DMS153 treated with DMSO at 0.1 percent for 48 hours (cell line): Measurements from ENCODE around the gene SLC35B1.
A peak's percentile ranks its signal among the peaks of the same experiment; 100 is the strongest.

ENCODE experiments used
- DNase-seq: peaks from one replicate; lab custom pipeline; 2025; ENCODE audit not compliant: unreplicated experiment; lab: John Stamatoyannopoulos, UW

SLC35B1 gene

DNA sequence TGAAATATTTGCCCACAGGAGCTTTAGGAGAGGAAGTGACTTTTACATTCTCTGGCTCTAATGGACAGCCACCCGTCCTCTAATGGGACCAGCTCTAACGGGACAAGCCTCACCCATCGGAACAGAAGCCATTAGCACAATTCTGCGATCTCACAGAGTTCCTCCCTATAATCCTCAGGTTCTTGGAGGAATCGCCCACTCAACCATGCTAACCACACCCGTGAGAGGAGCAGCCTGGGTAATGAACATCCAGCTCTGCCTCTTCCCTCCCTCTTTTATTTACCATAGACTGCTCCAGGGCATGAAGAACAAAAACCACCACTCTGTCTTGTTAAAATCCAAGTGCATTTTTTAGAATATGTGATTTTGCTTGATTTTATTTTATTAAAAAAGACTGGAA lies 6.8 kb downstream of the SLC35B1 start:
- DNase-seq: no peak

DNA sequence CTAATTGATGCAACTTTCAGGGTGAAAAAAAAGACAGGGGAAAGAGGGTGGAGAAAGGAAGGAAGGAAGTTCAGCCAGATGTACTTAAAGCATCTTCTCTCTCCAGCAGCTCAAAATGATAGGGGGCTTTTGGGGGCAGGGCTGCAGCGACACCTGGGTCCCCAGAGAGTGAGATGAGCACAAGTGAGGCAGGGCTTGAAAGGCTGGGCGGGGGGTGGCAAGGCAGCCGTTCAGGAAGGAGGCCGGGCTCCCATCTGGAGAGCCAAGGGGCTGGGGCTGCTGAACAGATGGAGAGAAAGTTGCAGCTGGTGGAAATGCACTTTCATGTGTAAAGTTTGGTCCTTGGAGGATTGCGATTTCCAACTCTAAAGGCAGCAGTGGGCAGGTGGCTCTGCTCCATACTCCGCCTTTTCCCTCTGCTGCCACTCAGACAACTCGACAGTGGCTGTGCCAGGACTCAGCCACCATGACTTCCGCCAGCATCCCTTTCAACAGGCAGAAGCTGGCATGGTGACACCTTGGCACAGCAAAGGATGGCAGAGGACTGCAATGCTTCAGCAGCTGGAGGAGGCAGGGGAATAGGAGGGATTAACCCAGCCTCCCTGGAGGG lies 7.7 kb downstream of the SLC35B1 start:
- DNase-seq: no peak

DNA sequence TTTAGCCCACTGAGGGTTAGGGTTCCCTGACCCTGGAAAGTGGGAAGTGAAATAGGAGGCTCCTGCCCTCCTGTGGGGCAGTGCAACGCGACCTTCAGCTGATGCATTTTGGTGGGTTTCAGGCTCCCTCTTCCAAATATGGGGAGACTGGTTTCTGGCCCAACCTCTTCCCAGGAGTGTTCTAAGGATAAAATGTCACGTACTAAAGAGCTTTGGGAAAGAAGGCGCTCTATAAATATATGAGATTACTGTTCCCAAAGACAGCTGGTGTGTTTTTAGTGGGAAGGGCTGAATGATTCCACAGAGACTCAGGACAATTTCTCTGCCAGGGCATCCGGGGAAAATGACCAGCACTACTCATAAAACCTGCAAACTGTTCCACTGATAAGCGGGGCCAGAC lies 9.8 kb downstream of the SLC35B1 start:
- no peak for DNase-seq

DNA sequence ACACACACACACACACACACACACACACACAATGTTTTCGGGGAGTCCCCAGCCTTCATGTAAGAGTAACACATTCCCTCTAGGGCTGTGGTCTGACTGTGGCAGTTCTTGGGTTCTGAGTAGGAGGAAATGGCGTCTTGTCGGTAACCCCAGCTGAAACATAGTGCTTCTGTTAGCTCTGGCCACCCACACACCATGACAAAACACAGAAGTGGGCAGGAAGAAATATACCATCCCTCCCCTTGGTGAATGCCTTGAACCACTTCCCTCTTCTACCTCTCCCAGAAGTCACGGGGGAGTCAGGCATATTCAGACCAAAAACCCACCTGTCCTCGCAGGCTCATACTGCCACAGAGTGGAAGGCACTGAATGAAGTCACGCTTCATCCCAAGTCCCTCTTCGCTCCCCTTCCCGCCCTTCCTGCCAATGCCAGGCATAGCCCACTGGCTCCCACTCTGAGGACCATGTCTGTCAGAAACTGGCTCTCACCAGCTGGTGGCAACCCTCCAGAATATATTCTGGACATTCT lies 11.5 kb downstream of the SLC35B1 start:
- DNase-seq: no peak

DNA sequence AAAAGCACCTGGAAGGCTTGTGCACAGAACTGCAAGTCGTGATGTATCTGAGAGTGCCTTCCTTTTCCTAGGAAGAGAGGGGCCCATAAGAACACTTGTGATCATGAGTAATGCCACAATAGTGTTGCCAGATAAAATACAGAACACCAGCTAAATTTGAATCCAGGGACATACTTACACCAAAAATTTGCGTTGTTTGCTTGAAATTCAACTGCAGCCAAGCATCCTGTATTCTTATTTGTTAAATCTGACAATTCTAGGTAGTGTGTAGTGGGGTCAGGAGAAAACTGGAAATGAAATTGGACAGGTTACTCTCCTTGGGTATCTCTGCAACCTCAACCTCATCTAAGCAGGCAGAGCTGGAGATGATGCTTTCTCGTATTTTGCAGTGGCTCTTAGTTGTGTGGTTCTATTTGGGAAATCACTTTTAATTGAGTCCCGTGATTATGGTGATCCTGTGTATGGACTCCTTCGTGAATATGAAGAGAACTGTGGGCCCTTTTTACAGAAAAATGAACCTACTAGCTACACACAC lies 12.0 kb downstream of the SLC35B1 start:
- no peak for DNase-seq

DNA sequence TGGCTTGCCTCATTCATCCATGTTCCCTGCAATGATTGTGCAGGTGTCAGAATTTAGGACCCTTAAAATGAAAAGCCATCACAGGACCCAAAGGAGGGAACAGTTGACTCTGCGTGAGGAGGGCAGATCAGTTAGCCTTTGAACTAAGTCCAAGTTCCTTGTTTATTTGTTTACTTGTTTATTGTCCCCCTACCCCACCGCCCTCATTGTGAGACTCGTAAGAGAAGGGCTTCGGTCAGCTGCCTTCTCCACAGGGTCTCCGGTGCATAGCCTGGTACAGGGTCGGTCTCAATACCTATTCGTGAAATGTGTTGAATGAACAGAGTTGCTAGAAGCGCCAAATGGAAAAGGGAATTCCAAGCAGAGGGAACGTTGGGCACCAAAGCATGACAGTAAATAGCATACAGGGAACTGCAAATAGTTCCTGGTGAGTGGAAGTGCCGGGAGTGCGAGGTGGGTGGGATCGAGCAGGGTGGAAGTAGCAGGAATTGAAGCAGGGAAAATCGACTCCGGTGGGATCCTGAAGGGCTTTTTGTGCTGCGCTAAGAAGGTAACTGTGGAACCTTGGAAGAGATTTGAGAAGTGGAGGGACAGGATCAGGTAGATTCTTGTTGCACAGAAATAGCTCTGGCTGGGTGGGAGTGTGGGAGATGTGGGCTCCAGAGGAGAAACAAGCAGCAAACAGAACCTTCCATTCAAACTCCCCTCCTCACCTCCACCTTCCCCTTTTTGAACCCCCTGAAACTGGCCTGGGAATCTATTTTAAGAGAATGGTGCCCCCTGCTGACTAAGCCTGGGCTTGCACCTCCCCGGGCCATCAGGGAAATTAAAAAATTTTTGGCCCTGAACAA lies 12.7 kb downstream of the SLC35B1 start:
- DNase-seq: peak; percentile 50

DNA sequence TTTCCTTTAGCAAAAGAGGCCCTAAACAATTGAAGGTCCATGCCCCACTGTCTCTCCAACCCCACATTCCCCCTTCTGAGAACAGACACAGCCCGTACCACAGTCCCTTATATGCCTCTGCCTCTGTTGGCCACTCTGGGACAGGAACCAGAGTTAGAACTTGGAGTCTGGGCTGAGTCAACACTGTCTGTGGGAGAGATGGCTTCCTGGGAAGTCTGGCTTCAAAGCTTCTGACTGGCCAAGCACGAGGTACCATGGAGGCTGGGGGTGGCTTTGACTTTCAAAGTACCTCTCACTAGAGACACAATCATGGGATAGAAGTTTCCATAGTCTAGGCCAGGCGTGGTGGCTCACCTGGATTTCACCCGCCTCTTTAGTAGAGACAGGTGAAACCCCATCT lies 15.0 kb downstream of the SLC35B1 start:
- no peak for DNase-seq

DNA sequence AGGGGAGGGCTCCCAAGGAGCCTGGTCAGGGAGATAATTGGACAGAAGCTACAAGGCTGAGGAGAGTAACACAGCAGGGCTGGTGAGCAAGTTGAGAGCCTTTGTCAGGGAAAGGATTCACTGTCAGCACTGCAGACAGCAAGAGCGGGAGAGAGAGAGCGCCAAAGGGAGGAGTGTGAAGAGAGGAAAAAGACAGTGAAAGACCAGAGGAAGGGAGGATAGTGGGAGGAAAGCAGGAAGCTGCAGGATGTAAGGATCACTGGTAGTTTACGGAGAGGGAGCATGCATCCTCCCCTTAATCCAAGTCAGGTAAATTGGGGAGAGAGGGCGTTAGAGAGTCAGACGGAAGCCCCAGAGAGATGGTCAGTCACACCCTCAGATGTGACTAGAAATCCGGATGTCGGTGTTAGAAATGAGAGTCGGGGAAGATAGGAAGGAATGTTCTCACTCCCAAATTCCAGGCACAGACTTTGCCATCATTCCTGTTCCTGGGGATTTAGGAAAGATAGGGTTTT lies 16.0 kb downstream of the SLC35B1 start:
- DNase-seq: no peak

DNA sequence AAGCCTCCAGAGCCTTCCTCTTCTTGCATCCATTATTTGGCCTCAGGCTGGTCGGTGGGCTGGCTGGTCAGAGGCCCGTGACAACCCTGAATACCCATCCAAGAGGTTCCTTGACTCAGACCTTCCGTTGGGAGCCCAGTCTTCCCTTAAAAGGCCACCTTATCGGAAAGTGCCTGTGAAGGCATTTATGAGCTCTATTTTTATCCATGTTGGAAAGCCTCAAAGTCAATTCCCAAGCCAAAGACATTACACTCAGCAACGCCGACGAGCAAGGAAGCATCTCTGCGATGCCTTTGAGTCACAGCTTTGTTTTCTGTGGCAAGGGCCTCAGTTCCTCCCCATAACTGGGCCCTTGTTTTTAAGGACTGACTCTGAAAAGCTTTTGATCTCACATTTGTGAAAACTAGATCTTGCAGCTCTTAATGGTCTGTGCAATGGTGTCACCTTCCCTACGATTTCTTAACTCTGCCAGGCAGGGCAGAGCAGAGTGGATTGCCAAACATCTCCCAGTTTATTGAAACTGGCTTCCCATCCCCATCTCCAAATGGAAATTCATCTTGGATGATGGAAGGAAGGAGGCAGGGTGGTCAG lies 16.6 kb downstream of the SLC35B1 start:
- no peak for DNase-seq

DNA sequence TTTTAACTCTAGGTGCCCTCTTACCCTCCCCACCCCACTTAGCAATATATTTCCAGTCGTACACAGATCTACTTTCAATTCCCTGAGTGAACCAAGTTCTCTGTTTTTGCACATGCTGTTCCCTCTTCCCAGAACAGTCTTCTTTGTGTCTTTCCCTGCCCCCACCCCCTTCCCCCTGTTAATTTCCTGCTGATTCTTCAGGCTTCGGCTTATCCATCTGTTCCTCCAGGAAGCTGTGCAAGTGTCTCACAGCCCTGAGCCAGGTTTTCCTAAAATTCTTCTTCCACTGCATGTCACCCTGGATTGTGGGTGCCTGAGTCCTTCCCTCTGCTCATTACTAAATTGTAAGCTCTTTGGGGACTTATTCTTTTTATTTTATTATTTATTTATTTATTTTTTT lies 17.5 kb downstream of the SLC35B1 start:
- no peak for DNase-seq

DNA sequence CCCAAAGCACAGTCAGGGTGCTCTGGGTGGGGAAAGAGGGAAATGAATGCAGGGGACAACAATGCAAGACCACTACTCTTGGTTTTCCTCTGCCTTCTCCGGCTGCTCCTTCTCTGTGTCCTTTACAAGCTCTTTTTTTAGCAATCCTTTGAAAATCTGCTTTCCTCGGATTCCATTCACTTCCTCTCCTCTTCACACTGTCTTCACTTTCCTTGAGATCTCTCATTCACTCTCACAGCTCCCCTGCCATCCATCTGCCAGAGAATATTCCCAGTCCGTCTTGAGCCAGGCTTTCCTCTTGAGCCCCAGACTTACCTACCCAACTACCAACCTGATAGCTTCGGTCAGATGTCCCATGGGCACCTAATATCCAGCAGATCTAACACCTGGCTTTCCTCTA lies 18.9 kb downstream of the SLC35B1 start:
- DNase-seq: no peak

DNA sequence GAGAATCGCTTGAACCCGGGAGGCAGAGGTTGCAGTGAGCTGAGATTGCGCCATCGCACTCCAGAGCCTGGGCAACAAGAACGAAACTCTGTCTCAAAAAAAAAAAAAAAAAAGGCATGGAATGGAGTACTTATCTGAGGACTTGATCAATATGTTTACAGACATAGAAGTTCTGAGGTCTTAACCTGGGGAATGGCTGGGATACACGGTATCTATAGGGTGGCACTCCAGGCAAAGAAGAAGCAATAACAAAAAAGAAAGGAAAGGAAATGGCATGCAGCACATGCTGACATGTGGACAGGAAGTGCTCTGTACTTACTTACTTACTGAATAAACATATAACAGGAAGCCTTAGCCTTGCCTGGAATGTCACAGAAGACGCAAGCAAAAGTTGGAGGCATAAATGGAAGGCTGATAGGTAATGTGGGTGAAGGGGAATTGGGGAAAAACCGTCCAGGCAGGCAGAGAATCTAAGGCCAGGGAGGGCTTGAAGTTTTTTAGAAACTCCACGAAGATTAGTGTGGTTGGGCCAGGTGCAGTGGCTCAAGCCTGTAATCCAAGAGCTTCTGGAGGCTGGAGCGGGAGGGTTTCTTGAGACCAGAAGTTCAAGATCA lies 19.8 kb downstream of the SLC35B1 start:
- DNase-seq: no peak

DNA sequence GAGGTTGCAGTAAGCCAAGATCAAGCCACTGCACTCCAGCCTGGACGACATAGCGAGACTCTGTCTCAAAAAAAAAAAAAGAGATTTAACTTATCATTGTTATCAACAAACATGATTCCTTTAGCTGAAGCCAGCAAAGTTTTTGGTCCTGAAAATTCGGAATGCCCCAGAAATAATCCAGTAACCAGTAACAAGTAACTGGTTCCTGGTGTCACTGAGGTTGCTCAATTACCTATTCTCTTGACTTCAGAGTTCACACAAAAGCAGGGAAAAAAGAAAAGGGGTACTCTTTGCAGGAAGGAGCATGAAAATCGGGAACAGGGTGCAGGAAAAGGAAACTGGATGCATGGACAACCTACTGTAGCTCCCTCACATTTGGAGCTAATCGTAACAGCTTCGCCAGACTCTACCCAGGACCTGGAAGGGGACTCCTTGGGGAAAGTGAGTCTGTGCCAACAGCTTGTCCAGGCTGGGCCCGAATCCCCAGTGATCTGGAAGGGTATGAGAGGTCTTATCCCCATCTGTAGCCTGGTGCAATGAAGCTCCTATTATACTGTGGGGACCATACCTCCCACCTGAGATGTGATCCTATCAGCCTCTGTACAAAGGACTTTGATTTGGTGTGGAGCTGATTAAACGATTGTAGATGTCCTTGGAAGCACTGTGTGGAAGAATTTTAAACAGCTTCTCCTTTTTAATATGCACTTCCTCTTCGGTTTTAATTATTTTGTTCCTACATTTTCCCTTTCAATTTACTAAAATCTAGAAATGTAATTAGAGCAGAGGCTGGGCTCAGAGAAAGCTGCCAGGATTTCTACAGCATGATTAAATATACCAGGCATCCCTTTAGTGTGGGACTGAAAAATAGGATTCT lies 26.4 kb downstream of the SLC35B1 start:
- DNase-seq: no peak

DNA sequence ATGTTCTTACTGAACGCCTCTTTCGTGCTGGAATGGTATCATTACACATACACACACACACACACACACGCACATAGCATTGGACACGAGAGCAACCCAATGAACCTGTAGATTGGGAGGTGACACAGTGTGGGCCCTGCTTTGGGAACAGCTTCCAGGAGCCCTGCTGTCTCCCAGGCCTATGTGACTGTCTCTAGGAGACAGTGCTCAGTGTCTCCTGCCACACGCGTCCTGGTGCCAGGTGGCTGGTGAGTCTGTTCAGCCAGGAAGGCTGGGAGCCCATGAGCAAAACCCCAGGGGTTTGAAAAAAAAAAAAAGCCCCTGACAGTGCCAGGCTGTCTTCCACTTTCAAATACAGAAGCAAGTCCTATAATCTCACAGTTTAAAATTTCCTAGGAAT lies 27.4 kb downstream of the SLC35B1 start:
- DNase-seq: no peak

DNA sequence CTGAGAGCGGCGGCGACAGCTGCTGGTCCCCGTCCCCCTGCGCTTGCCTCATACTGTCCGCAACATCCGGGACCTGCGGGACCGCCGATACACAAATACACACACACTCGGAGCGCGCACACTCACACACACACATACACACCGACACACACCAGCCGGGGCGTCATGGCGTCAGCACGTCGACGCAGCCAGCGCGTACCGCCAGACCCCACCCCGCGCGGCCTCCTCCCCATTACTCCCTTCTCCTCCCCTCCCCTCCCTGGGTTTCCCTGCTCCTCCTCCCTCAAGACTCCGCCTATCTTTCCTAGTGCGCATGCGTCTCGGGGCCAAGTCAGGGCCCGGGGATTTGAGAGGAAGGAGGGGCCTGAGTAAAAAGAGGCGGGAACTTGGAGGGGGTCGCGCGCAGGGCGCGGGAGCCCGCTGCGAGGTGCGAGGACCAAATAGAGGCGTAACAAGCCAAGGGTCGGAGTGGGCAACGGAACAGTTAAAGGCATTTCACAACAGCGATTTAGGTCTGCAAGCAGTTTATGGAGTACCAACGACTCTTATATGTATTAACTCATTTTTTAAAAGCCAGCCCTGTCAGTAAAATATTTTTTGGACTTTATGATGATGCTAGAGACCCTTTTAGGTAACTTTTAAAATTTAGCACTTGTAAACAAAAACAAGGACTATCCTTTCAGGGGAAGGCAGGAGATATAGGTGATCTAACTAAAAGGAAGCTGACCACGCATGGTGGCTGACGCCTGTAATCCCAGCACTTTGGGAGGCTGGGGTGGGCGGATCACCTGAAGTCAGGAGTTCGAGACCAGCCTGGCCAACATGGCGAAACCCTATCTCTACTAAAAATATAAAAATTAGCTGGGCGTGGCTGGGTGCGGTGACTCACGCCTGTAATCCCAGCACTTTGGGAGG lies 29.6 kb downstream of the SLC35B1 start, which contains the start of gene SPOP:
TSS of gene SPOP (minus strand) at position 165 of the 915 bp plus-strand sequence. CDS start 55,287 bp downstream, outside the sequence.
- DNase-seq: peak; percentile 95

DNA sequence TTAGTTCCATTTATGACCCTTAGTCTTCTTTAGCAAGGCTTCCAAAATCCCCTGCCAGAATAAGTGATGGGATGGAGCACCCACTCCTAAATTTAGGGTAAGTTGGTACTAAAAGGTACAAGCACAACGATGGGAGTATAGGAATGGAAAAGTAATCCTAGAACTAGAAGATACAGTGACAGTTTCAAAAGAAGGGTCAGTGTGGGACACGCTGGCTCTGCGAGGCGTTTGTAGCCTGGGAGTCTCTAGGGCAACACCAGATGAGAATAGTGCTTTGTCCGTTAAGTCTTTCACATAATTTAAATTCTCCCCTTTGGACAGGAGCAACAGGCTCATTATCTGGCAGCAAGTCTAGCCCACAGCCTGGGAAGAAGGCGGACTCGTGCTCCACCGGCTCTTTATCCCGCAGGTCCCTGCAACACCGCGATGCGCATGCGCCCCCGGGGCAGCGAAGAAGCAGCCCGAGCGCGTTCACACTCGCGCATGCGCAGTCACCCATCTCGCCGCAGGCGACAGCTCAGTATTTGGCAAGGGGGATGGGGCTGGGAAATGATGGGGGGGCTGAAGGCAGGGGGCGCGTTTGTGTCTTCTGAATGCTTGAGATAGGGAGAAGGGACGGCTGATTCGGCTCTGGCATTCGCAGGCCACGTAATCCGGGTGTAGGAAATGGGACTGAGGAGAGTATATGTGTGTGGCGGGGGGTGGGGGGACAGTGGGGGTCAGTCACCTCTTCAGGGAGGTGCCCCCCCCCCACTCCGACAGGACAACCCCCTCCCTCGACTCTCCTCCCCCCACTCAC lies 30.4 kb downstream of the SLC35B1 start:
- DNase-seq: peak; percentile 86

DNA sequence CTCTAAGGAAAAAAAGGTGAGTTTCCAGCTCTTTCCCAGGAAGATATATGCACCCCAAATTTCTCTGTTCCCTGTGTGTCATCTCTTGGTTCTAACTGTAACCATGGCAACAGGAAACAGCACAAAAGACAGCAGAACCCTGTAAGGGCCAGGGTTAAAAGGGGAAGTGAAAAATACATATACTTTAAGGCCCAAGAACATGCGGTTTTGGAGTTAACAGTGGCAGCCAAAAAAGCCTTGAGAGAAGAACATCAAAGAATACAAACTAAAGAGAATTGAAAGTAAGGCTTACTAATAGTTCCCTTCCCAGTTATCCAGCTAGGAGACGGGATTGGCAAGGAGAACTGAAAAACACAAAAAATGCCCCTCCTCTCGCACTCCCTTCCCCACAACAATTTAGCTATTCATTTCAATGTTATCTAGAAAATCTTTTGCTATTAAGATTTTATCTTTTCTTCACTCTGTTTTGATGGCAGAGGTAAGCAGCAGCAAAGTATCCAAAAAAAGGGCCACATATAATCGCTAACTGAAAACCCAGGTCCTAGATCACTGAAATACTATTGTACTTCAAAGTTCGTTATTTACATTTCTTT lies 31.4 kb downstream of the SLC35B1 start:
- DNase-seq: no peak

DNA sequence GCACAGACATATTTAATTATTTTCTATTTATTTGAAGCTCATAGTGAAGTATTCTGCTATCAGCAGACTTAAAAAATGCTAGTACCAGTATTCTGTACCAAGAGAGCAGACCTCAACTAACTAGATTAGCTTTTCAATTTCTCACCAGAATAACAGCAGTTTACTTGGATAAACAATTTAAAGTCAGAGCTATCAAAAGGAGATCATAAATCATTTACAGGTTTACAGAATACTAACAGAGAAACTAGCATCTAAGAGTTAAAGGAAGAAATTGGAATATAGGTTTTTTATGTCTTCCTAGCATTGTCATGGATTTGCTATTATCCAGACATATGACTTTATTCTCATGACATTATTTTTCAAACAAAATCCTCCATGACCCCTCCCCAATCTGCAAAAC lies 33.3 kb downstream of the SLC35B1 start:
- DNase-seq: no peak
